ENCODE measurements around the gene ZFTA.

ZFTA gene

GRCh38 chr11:63768237-63769041 lies at the start of gene ZFTA:
Gene ZFTA, minus strand, starts transcription at chr11:63768775. Its CDS starts 153 bp downstream, at chr11:63768622.
- Histone ChIP-seq H3K9me3 (ENCODE audit: severe bottlenecking) (no peaks in the 10 kb centered on the region), H3K27me3 (ENCODE audit: insufficient read depth, poor library complexity, severe bottlenecking) (no peaks in the 10 kb centered on the region), H3K4me1 (ENCODE audit: insufficient read depth, poor library complexity, severe bottlenecking) (peaks cover 4% of the 10 kb centered on the region), H3K4me3 (ENCODE audit: severe bottlenecking) (peak within 1 kb of the TSS; percentile 94), H3K27ac (ENCODE audit: poor library complexity, severe bottlenecking) (peak within 1 kb of the TSS; percentile 47), H3K36me3 (ENCODE audit: low read depth) (no peaks in the 10 kb centered on the region)
- ATAC-seq (ENCODE audit: low read depth) (peak; percentile 46), DNase-seq (ENCODE audit: low spot score) (peak; percentile 70)
- TF ChIP-seq, protein P1, sequence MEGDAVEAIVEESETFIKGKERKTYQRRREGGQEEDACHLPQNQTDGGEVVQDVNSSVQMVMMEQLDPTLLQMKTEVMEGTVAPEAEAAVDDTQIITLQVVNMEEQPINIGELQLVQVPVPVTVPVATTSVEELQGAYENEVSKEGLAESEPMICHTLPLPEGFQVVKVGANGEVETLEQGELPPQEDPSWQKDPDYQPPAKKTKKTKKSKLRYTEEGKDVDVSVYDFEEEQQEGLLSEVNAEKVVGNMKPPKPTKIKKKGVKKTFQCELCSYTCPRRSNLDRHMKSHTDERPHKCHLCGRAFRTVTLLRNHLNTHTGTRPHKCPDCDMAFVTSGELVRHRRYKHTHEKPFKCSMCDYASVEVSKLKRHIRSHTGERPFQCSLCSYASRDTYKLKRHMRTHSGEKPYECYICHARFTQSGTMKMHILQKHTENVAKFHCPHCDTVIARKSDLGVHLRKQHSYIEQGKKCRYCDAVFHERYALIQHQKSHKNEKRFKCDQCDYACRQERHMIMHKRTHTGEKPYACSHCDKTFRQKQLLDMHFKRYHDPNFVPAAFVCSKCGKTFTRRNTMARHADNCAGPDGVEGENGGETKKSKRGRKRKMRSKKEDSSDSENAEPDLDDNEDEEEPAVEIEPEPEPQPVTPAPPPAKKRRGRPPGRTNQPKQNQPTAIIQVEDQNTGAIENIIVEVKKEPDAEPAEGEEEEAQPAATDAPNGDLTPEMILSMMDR (IDR thresholded peaks at IDR 0.05; ENCODE audit: poor library complexity, severe bottlenecking), result peak; percentile 92

DNA sequence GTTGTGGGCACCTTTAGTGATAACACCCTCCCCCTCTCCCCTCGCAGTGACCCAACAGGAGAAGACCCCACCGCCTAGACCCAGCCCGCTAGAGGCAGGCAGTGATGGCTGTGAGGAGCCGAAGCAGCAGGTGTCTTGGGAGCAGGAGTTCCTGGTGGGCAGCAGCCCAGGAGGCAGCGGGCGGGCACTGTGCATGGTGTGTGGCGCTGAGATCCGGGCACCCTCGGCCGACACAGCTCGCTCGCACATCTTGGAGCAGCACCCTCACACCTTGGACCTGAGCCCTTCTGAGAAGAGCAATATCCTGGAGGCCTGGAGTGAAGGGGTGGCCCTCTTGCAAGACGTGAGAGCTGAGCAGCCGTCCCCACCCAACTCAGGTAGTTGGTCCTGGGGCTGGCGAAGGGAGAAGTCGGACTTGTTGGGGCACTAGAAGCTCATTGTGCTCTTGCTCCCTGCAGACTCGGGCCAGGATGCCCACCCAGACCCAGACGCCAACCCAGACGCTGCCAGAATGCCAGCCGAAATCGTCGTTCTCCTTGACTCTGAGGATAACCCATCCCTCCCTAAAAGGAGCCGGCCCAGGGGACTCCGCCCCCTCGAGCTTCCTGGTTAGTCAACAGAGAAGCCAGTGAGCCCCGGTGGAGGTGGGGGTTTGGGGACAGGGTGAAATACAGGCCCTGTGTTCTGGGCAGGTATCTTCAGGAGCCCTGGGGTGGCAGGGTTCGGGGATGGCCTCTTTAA lies 49.4 kb upstream of the ZFTA start:
- peaks cover 71% of the 10 kb centered on the region for H3K36me3 ChIP-seq (ENCODE audit: low read depth)

DNA sequence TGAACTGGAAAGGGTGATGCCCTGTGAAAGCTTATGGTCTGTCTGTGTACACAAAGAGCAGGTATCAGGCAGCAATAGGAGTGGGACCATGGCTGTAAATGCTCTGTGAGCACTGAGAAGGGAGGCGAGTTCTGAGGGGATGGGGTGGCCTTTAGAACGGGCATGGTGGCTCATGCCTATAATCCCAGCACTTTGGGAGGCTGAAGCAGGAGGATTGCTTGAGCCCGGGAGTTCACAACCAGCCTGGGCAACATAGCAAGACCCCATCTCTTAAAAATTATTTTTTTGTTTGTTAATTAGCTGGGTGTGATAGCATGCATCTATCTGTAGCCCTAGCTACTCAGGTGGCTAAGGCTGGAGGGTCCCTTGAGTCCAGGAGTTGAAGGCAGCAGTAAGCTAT lies 48.2 kb upstream of the ZFTA start:
- H3K4me1 ChIP-seq (ENCODE audit: insufficient read depth, poor library complexity, severe bottlenecking), result peaks cover 5% of the 10 kb centered on the region
- peaks cover 61% of the 10 kb centered on the region for H3K36me3 ChIP-seq (ENCODE audit: low read depth)
- no peak overlapping the region for H3K27ac ChIP-seq (ENCODE audit: poor library complexity, severe bottlenecking)
- H3K4me3 ChIP-seq (ENCODE audit: severe bottlenecking), result no peak overlapping the region
- no peak for ATAC-seq (ENCODE audit: low read depth)
- no peaks in the 10 kb centered on the region for H3K9me3 ChIP-seq (ENCODE audit: severe bottlenecking)
- DNase-seq (ENCODE audit: low spot score), result no peak
- no peaks in the 10 kb centered on the region for H3K27me3 ChIP-seq (ENCODE audit: insufficient read depth, poor library complexity, severe bottlenecking)
- TF ChIP-seq, protein P1 (IDR thresholded peaks at IDR 0.05; ENCODE audit: poor library complexity, severe bottlenecking), result no peak

More for the DNA sequence above, 49.4 kb upstream of the ZFTA start:
- TF ChIP-seq, protein P1 (IDR thresholded peaks at IDR 0.05; ENCODE audit: poor library complexity, severe bottlenecking), result no peak
- Histone ChIP-seq H3K27me3 (ENCODE audit: insufficient read depth, poor library complexity, severe bottlenecking) (no peaks in the 10 kb centered on the region), H3K4me1 (ENCODE audit: insufficient read depth, poor library complexity, severe bottlenecking) (peaks cover 5% of the 10 kb centered on the region), H3K27ac (ENCODE audit: poor library complexity, severe bottlenecking) (no peak overlapping the region), H3K9me3 (ENCODE audit: severe bottlenecking) (no peaks in the 10 kb centered on the region), H3K4me3 (ENCODE audit: severe bottlenecking) (no peak overlapping the region)
- DNase-seq (ENCODE audit: low spot score) (no peak), ATAC-seq (ENCODE audit: low read depth) (no peak)

GRCh38 chr11:63816166-63816565 lies 47.6 kb upstream of the ZFTA start:
- no peak for ATAC-seq (ENCODE audit: low read depth)
- Histone ChIP-seq H3K9me3 (ENCODE audit: severe bottlenecking) (no peaks in the 10 kb centered on the region), H3K4me3 (ENCODE audit: severe bottlenecking) (no peak overlapping the region), H3K4me1 (ENCODE audit: insufficient read depth, poor library complexity, severe bottlenecking) (peaks cover 5% of the 10 kb centered on the region), H3K27me3 (ENCODE audit: insufficient read depth, poor library complexity, severe bottlenecking) (no peaks in the 10 kb centered on the region), H3K27ac (ENCODE audit: poor library complexity, severe bottlenecking) (no peak overlapping the region), H3K36me3 (ENCODE audit: low read depth) (peaks cover 58% of the 10 kb centered on the region)
- TF ChIP-seq, protein P1 (IDR thresholded peaks at IDR 0.05; ENCODE audit: poor library complexity, severe bottlenecking), result no peak
- DNase-seq (ENCODE audit: low spot score), result no peak
